HEK293 (cell line): ENCODE measurements around the gene CD44.

Source experiments
- CTCF ChIA-PET: fragments of 350-600 bp; formaldehyde crosslinking; extraction: SDS; loops from one replicate; lab custom pipeline; 2021; ENCODE audit warnings: antibody characterized with exemption; lab: Yijun Ruan, JAX
- POLR2A ChIA-PET: fragments of 300-600 bp; formaldehyde crosslinking; extraction: SDS; loops from one replicate; lab custom pipeline; 2020; ENCODE audit warnings: antibody characterized with exemption, inconsistent platforms; lab: Yijun Ruan, JAX
- H3K27ac ChIP-seq: fragments of 200-500 bp; sonication (Bioruptor generic); 2 replicates; pipeline ENCODE4 v1.5.1; 2014; ENCODE audit warnings: low read depth, low read length, control low read depth, inconsistent platforms; ENCODE audit errors: extremely low read depth
- H3K36me3 ChIP-seq, 2 experiments: fragments of 200-500 bp in 1 of 2; sonication (Bioruptor generic) in 1 of 2; 1 replicate in 1 of 2; 2 replicates in 1 of 2; pipeline ENCODE4 v1.5.1; 2014 to 2017; ENCODE audit warnings: inconsistent platforms in 2 of 2, low read length in 2 of 2; ENCODE audit not compliant: control insufficient read depth in 2 of 2, insufficient read depth in 1 of 2
- H3K4me1 ChIP-seq: fragments of 200-500 bp; sonication (Bioruptor generic); 2 replicates; pipeline ENCODE4 v1.5.1; 2014; ENCODE audit warnings: mild to moderate bottlenecking, low read length, inconsistent platforms; ENCODE audit not compliant: control insufficient read depth, insufficient read depth
- H3K4me3 ChIP-seq: 2 replicates; pipeline ENCODE4 v1.5.1; 2011; ENCODE audit warnings: low read depth, mild to moderate bottlenecking, control low read depth, low read length, moderate library complexity
- H3K9me3 ChIP-seq: fragments of 200-500 bp; sonication (Bioruptor generic); 2 replicates; pipeline ENCODE4 v1.5.1; 2014; ENCODE audit warnings: low read depth, low read length, inconsistent platforms; ENCODE audit not compliant: control insufficient read depth, insufficient read depth
- GLI2 ChIP-seq: fragments of 450-650 bp; formaldehyde crosslinking; IDR thresholded peaks from 2 replicates; pipeline ENCODE4; 2017; ENCODE audit warnings: missing biosample characterization, missing genetic modification characterization, low read depth, borderline replicate concordance
- HOXD13 ChIP-seq: sonication (generic); formaldehyde crosslinking; IDR thresholded peaks from 2 replicates; pipeline ENCODE4 v1.8.0; 2022; ENCODE audit warnings: missing genetic modification reagents, borderline replicate concordance
- IKZF3 ChIP-seq: fragments of 450-650 bp; IDR thresholded peaks from 2 replicates; pipeline ENCODE4 v1.5.0; 2018; ENCODE audit warnings: missing biosample characterization, mild to moderate bottlenecking, missing genetic modification characterization, moderate library complexity
- SP3 ChIP-seq: fragments of 450-650 bp; formaldehyde crosslinking; IDR thresholded peaks from 2 replicates; pipeline ENCODE4 v1.5.1; 2016; ENCODE audit warnings: missing biosample characterization, missing genetic modification characterization
- YY1 ChIP-seq: fragments of 450-650 bp; formaldehyde crosslinking; IDR thresholded peaks from 2 replicates; pipeline ENCODE4 v1.5.1; 2018; ENCODE audit warnings: missing biosample characterization, missing genetic modification characterization
- ZBTB8A ChIP-seq: fragments of 450-650 bp; formaldehyde crosslinking; IDR thresholded peaks from 2 replicates; pipeline ENCODE4 v1.5.1; 2016; ENCODE audit warnings: missing biosample characterization, missing genetic modification characterization
- ZNF133 ChIP-seq: fragments of 450-650 bp; formaldehyde crosslinking; IDR thresholded peaks from 2 replicates; pipeline ENCODE4 v1.5.1; 2016; ENCODE audit warnings: missing biosample characterization, missing genetic modification characterization
- ZNF23 ChIP-seq: fragments of 450-650 bp; formaldehyde crosslinking; IDR thresholded peaks from 2 replicates; pipeline ENCODE4 v1.5.1; 2016; ENCODE audit warnings: missing biosample characterization, missing genetic modification characterization, borderline replicate concordance
- ZNF266 ChIP-seq: fragments of 450-650 bp; formaldehyde crosslinking; IDR thresholded peaks from 2 replicates; pipeline ENCODE4 v1.5.1; 2016; ENCODE audit warnings: missing biosample characterization, missing genetic modification characterization, low read depth
- ZNF311 ChIP-seq: fragments of 450-650 bp; formaldehyde crosslinking; IDR thresholded peaks from 2 replicates; pipeline ENCODE4 v1.5.1; 2017; ENCODE audit warnings: missing biosample characterization, missing genetic modification characterization, borderline replicate concordance
- ZNF510 ChIP-seq: fragments of 450-650 bp; formaldehyde crosslinking; IDR thresholded peaks from 2 replicates; pipeline ENCODE4 v1.5.1; 2018; ENCODE audit warnings: mild to moderate bottlenecking, missing genetic modification characterization, missing biosample characterization; ENCODE audit not compliant: insufficient replicate concordance
- ZNF548 ChIP-seq: fragments of 450-650 bp; formaldehyde crosslinking; IDR thresholded peaks from 2 replicates; pipeline ENCODE4 v1.5.1; 2016; ENCODE audit warnings: missing biosample characterization, missing genetic modification characterization
- ZNF549 ChIP-seq: fragments of 450-650 bp; IDR thresholded peaks from 2 replicates; pipeline ENCODE4 v1.5.1; 2018; ENCODE audit warnings: missing biosample characterization, missing genetic modification characterization, mild to moderate bottlenecking, inconsistent platforms, moderate library complexity
- ZNF610 ChIP-seq: fragments of 450-650 bp; formaldehyde crosslinking; IDR thresholded peaks from 2 replicates; pipeline ENCODE4 v1.5.1; 2016; ENCODE audit warnings: missing biosample characterization, missing genetic modification characterization, borderline replicate concordance
- ZNF660 ChIP-seq: fragments of 450-650 bp; IDR thresholded peaks from 2 replicates; pipeline ENCODE4 v1.5.1; 2018; ENCODE audit warnings: missing biosample characterization, mild to moderate bottlenecking, missing genetic modification characterization
- ZNF747 ChIP-seq: fragments of 450-650 bp; formaldehyde crosslinking; IDR thresholded peaks from 2 replicates; pipeline ENCODE4 v1.5.1; 2016; ENCODE audit warnings: missing biosample characterization, missing genetic modification characterization
- ZNF830 ChIP-seq: fragments of 450-650 bp; IDR thresholded peaks from 2 replicates; pipeline ENCODE4 v1.5.0; 2018; ENCODE audit warnings: missing biosample characterization, missing genetic modification characterization, low read depth, mild to moderate bottlenecking, moderate library complexity
- TF ChIP-seq, protein P1 (sequence below): IDR thresholded peaks from 2 replicates; pipeline ENCODE4 v1.6.1; 2011; ENCODE audit warnings: mild to moderate bottlenecking, low read depth, low read length, borderline replicate concordance
- TF ChIP-seq, protein P2 (sequence below): fragments of 450-650 bp; formaldehyde crosslinking; IDR thresholded peaks from 2 replicates; pipeline ENCODE4 v1.5.1; 2016; ENCODE audit warnings: missing biosample characterization, missing genetic modification characterization, borderline replicate concordance
- TF ChIP-seq, protein P3 (sequence below): fragments of 450-650 bp; formaldehyde crosslinking; IDR thresholded peaks from 2 replicates; pipeline ENCODE4 v1.5.1; 2016; ENCODE audit warnings: missing biosample characterization, missing genetic modification characterization, borderline replicate concordance
- TF ChIP-seq, protein P4 (sequence below): fragments of 450-650 bp; formaldehyde crosslinking; IDR thresholded peaks from 2 replicates; pipeline ENCODE4 v1.5.1; 2017; ENCODE audit warnings: missing biosample characterization, missing genetic modification characterization

CD44 gene

DNA sequence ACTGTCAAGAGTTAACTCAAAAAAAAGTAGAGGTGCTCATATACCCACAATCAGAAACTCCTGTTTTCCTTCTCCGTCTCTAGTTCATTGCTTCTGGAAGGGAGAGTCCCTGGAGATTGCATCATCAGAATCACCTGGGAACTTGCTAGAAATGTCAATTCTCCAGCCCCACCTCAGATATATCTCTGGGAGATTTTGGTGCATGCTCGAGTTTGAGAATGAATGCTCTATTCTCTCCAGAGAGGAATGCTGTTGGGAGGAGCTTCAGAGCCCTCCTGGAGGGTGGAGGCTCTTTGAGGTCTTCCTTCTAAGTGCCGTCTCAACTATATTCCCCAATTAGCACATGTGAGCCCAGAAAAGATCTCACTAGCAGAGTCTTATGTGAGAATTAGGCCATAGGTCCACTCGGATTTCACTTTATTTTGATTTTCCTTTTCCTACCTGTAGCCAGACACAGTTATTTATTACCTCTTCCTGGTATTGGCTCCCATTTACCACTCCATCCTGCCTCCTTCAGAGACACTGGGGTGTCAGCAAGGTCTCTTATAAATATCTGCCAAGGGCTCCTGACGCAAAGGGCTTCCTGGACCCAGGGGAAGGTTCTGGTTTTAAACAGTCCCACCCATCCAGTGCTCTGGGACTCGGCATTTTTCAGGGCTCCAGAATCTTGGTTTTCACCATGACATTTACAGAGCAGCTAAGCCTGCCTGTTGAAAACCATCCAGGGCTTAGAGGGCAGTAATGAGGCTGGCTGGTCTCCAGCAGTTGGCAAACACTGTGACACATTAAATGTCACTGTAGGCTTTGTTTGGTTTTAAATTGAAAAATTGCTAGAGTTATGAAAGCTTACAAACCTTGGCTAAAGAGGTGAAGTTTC is 136.2 kb downstream of the CD44 start (continued):
- TF ChIP-seq, protein P1, sequence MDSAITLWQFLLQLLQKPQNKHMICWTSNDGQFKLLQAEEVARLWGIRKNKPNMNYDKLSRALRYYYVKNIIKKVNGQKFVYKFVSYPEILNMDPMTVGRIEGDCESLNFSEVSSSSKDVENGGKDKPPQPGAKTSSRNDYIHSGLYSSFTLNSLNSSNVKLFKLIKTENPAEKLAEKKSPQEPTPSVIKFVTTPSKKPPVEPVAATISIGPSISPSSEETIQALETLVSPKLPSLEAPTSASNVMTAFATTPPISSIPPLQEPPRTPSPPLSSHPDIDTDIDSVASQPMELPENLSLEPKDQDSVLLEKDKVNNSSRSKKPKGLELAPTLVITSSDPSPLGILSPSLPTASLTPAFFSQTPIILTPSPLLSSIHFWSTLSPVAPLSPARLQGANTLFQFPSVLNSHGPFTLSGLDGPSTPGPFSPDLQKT = no peak
- TF ChIP-seq, protein P2, sequence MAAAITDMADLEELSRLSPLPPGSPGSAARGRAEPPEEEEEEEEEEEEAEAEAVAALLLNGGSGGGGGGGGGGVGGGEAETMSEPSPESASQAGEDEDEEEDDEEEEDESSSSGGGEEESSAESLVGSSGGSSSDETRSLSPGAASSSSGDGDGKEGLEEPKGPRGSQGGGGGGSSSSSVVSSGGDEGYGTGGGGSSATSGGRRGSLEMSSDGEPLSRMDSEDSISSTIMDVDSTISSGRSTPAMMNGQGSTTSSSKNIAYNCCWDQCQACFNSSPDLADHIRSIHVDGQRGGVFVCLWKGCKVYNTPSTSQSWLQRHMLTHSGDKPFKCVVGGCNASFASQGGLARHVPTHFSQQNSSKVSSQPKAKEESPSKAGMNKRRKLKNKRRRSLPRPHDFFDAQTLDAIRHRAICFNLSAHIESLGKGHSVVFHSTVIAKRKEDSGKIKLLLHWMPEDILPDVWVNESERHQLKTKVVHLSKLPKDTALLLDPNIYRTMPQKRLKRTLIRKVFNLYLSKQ = no peak
- TF ChIP-seq GLI2 (tag by site-specific recombination) (no peak), ZNF510 (no peak), ZNF133 (tag by site-specific recombination) (no peak), ZBTB8A (tag by site-specific recombination) (no peak), IKZF3 (tag by site-specific recombination) (no peak), ZNF548 (no peak), HOXD13 (CRISPR knock-in tag) (no peak)
- TF ChIP-seq, protein P3, sequence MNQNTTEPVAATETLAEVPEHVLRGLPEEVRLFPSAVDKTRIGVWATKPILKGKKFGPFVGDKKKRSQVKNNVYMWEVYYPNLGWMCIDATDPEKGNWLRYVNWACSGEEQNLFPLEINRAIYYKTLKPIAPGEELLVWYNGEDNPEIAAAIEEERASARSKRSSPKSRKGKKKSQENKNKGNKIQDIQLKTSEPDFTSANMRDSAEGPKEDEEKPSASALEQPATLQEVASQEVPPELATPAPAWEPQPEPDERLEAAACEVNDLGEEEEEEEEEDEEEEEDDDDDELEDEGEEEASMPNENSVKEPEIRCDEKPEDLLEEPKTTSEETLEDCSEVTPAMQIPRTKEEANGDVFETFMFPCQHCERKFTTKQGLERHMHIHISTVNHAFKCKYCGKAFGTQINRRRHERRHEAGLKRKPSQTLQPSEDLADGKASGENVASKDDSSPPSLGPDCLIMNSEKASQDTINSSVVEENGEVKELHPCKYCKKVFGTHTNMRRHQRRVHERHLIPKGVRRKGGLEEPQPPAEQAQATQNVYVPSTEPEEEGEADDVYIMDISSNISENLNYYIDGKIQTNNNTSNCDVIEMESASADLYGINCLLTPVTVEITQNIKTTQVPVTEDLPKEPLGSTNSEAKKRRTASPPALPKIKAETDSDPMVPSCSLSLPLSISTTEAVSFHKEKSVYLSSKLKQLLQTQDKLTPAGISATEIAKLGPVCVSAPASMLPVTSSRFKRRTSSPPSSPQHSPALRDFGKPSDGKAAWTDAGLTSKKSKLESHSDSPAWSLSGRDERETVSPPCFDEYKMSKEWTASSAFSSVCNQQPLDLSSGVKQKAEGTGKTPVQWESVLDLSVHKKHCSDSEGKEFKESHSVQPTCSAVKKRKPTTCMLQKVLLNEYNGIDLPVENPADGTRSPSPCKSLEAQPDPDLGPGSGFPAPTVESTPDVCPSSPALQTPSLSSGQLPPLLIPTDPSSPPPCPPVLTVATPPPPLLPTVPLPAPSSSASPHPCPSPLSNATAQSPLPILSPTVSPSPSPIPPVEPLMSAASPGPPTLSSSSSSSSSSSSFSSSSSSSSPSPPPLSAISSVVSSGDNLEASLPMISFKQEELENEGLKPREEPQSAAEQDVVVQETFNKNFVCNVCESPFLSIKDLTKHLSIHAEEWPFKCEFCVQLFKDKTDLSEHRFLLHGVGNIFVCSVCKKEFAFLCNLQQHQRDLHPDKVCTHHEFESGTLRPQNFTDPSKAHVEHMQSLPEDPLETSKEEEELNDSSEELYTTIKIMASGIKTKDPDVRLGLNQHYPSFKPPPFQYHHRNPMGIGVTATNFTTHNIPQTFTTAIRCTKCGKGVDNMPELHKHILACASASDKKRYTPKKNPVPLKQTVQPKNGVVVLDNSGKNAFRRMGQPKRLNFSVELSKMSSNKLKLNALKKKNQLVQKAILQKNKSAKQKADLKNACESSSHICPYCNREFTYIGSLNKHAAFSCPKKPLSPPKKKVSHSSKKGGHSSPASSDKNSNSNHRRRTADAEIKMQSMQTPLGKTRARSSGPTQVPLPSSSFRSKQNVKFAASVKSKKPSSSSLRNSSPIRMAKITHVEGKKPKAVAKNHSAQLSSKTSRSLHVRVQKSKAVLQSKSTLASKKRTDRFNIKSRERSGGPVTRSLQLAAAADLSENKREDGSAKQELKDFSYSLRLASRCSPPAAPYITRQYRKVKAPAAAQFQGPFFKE (tag by site-specific recombination) = no peak

DNA sequence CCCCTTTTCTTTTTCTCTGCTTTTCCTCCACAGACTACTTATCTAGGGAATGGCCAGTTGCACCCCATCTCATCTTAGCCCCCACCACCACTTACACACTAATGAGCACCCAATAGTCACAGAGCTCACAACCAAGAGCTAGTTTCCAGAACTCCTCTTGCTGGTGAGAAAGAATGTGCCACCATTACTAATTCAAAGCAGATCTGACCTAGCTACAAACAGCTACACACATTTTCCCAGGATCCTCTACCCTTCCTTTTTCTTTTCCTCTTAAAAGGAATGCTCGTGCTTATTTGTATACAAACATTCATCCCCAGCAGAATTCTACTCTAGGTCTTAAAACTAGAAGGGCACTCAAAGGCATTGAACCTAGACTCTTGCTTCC is 136.8 kb downstream of the CD44 start:
- ChIA-PET POLR2A (no interaction called here), CTCF (interaction anchor here (0.7 to 1.0 kb wide), 2 partner anchors 37 to 432 kb away, joined by 3 read pairs; no protein-coding TSS in a partner anchor)
- Histone ChIP-seq H3K4me1 (no peaks in the 10 kb centered on the region), H3K27ac (no peak overlapping the region), H3K9me3 (no peaks in the 10 kb centered on the region), H3K4me3 (no peak overlapping the region), H3K36me3 (no peaks in the 10 kb centered on the region)
- TF ChIP-seq ZNF747 = no peak
- TF ChIP-seq ZNF549 (tag by site-specific recombination) = no peak

DNA sequence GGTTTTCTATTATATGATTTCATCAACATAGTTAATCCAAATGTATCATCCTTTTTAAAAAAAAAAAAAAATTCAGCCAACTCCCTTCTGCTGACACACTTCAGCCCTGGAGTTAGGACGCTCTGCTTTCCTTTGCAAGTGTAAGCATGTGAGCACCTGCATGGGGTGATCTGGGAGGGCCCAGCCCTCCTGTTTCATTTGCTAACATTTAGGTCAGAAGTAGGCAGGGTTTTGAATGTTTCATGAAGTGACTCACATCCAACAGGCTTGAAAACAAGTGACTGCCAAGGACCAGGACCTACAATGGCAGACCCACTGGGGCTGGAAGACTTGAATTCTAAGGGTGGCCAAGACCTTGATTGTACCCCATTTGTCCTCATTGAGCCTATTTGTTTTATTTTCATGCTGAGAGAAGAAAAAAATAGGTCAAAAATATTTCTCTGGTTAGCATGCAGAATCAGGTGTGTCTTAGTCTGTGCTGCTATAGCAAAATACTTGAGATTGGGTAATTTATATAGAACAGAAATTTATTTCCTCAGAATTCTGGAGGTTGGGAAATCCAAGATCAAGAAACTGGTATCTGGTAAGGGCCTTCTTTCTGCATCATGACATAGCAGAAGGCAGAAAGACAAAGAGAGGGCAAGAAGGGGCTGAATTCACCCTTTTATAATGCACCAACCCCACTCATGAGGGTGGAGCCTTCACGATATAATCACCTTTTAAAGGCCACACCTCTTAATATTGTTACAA is 137.6 kb downstream of the CD44 start:
- no peaks in the 10 kb centered on the region for H3K36me3 ChIP-seq
- POLR2A ChIA-PET = no interaction called here
- no peaks in the 10 kb centered on the region for H3K4me1 ChIP-seq
- H3K9me3 ChIP-seq = no peaks in the 10 kb centered on the region
- H3K4me3 ChIP-seq = no peak overlapping the region
- H3K27ac ChIP-seq = no peak overlapping the region
- CTCF ChIA-PET = interaction anchor here (1.0 kb wide), 1 partner anchor 38 kb away, joined by 3 read pairs; no protein-coding TSS in a partner anchor
- no peak for TF ChIP-seq ZNF830 (tag by site-specific recombination)
- TF ChIP-seq ZNF266 (tag by site-specific recombination) = no peak
- no peak for TF ChIP-seq ZNF23 (tag by site-specific recombination)
- TF ChIP-seq, protein P4, sequence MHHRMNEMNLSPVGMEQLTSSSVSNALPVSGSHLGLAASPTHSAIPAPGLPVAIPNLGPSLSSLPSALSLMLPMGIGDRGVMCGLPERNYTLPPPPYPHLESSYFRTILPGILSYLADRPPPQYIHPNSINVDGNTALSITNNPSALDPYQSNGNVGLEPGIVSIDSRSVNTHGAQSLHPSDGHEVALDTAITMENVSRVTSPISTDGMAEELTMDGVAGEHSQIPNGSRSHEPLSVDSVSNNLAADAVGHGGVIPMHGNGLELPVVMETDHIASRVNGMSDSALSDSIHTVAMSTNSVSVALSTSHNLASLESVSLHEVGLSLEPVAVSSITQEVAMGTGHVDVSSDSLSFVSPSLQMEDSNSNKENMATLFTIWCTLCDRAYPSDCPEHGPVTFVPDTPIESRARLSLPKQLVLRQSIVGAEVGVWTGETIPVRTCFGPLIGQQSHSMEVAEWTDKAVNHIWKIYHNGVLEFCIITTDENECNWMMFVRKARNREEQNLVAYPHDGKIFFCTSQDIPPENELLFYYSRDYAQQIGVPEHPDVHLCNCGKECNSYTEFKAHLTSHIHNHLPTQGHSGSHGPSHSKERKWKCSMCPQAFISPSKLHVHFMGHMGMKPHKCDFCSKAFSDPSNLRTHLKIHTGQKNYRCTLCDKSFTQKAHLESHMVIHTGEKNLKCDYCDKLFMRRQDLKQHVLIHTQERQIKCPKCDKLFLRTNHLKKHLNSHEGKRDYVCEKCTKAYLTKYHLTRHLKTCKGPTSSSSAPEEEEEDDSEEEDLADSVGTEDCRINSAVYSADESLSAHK (tag by site-specific recombination) = no peak
- TF ChIP-seq ZNF610 = no peak
- no peak for TF ChIP-seq ZNF660 (tag by site-specific recombination)
- no peak for TF ChIP-seq YY1 (tag by site-specific recombination)
- TF ChIP-seq SP3 (tag by site-specific recombination) = no peak
- no peak for TF ChIP-seq ZNF311
